HT1080 (cell line): ENCODE measurements around the gene SDCBP2. TPM values are rescaled to one million over a fixed set of nuclear protein-coding genes. Genes with fewer than 3 reads are reported as not detected.

Experiments
- DNase-seq: peaks from one replicate; pipeline ENCODE4 v3.0.0-alpha.2; 2015; ENCODE audit warnings: low read depth
- total RNA-seq: library from RNA; depleted of rRNA; stranded (reverse); fragments of >200 nt; shearing (Covaris generic); gene quantifications from 2 replicates; pipeline ENCODE4 v1.2.3, GENCODE V29; 2014

Gene SDCBP2
- total RNA-seq, 1 experiment from 2014 or later, result 1.1 TPM

GRCh38 chr20:1360094-1360846 lies 31.3 kb upstream of the SDCBP2 start:
- no peak for DNase-seq

GRCh38 chr20:1357921-1358671 lies 29.2 kb upstream of the SDCBP2 start:
- DNase-seq, result peak; percentile 73

- DNase-seq, result no peak
Measured at GRCh38 chr20:1353956-1354355, 25.0 kb upstream of the SDCBP2 start.

- DNase-seq, result no peak
Measured at GRCh38 chr20:1346315-1346969, 17.5 kb upstream of the SDCBP2 start.

GRCh38 chr20:1345756-1346093 lies 16.8 kb upstream of the SDCBP2 start:
- DNase-seq, result no peak

GRCh38 chr20:1345030-1345755 lies 16.3 kb upstream of the SDCBP2 start:
- DNase-seq, result no peak

GRCh38 chr20:1343446-1344124 lies 14.6 kb upstream of the SDCBP2 start:
- DNase-seq, result peak; percentile 33

GRCh38 chr20:1341561-1342265 lies 12.8 kb upstream of the SDCBP2 start:
- no peak for DNase-seq

- no peak for DNase-seq
Measured at GRCh38 chr20:1338801-1339200, 9.9 kb upstream of the SDCBP2 start.

GRCh38 chr20:1338096-1338495 lies 9.2 kb upstream of the SDCBP2 start:
- DNase-seq, result no peak

- DNase-seq, result no peak
Measured at GRCh38 chr20:1337441-1337840, 8.5 kb upstream of the SDCBP2 start.

- no peak for DNase-seq
Measured at GRCh38 chr20:1336699-1337367, 7.9 kb upstream of the SDCBP2 start.

GRCh38 chr20:1335961-1336698 lies 7.2 kb upstream of the SDCBP2 start:
- DNase-seq, result no peak

- DNase-seq, result no peak
Measured at GRCh38 chr20:1334761-1335160, 5.8 kb upstream of the SDCBP2 start.

GRCh38 chr20:1334370-1334731 lies 5.4 kb upstream of the SDCBP2 start:
- DNase-seq, result no peak

- DNase-seq, result no peak
Measured at GRCh38 chr20:1333462-1334369, 4.8 kb upstream of the SDCBP2 start.

GRCh38 chr20:1332749-1333300 lies 3.9 kb upstream of the SDCBP2 start:
- no peak for DNase-seq
